ENCODE measurements around the gene C17orf114.

C17orf114 gene

DNA sequence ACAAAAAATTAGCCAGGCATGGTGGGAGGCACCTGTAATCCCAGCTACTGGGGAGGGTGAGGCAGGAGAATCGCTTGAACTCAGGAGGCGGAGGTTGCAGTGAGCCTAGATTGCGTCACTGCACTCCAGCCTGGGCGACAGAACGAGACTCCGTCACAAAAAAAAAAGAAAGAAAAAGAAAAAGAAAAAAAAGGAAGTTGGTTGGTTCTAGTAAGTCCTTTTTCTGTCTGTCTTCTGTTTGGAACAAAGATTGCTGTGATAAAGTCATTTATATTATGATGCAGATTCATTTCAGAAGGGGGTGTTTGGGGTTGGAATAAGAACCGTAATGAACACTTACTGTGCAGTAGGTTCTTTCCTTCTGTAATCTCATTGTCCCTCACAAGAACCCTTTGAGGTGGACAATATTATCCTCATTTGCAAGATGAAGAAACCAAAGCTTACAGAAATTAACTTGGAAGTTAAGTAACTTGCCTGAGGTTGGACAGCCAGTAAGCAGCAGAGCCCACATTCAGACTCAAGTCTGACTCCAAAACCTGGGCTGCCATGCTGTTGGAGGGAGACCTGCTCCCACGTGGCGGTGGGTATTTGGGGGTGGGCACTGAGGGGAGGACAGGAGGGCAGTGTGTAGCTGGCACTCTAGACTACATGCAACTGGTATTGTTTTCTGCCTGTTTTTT is 41.3 kb upstream of the C17orf114 start:
- H3K4me3 ChIP-seq (ENCODE audit: low read depth, low read length), result no peak overlapping the region
- no peak for DNase-seq (ENCODE audit: low read depth)
- TF ChIP-seq, protein P1, sequence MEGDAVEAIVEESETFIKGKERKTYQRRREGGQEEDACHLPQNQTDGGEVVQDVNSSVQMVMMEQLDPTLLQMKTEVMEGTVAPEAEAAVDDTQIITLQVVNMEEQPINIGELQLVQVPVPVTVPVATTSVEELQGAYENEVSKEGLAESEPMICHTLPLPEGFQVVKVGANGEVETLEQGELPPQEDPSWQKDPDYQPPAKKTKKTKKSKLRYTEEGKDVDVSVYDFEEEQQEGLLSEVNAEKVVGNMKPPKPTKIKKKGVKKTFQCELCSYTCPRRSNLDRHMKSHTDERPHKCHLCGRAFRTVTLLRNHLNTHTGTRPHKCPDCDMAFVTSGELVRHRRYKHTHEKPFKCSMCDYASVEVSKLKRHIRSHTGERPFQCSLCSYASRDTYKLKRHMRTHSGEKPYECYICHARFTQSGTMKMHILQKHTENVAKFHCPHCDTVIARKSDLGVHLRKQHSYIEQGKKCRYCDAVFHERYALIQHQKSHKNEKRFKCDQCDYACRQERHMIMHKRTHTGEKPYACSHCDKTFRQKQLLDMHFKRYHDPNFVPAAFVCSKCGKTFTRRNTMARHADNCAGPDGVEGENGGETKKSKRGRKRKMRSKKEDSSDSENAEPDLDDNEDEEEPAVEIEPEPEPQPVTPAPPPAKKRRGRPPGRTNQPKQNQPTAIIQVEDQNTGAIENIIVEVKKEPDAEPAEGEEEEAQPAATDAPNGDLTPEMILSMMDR (IDR thresholded peaks at IDR 0.05; ENCODE audit: low read depth, low read length, missing control alignments), result no peak

DNA sequence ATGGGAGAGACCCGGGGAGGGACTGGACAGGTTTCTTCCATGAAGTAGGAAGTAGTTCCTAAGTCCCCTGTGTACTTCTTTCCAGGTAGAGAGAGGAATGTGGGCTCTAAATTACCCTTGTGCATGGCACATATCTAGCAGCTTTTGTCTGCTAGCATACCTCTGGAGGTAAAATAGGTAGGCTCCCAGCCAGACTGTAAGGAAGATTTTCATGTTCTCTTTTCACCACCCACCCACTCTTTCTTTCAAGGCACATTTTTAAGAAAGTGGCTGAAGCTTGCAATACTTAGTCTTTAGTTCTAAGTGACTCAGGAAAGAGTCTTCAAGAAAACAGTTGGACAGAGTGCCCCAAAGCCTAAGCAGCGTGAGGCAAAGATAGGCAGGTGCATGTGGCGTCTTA is 40.2 kb upstream of the C17orf114 start:
- TF ChIP-seq, protein P1 (IDR thresholded peaks at IDR 0.05; ENCODE audit: low read depth, low read length, missing control alignments), result no peak
- no peak for DNase-seq (ENCODE audit: low read depth)
- no peak overlapping the region for H3K4me3 ChIP-seq (ENCODE audit: low read depth, low read length)

DNA sequence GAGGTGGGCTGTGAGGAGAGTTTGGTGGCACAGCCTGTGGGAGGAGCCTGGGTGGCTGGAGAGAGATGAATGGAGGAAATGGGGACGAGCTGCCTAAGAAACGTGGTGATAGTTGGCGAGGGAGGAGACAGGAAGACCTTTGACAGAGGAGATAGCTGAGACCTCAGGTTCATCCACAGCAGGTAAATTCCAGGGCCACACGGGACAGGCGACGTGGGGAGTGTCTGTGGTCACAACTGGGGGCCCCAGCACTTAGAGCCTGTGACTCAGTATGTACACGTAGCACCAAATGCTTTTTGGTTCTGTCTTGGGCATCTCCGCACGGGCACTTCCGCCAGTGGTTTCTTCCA is 38.7 kb upstream of the C17orf114 start:
- H3K4me3 ChIP-seq (ENCODE audit: low read depth, low read length), result no peak overlapping the region
- DNase-seq (ENCODE audit: low read depth), result no peak
- TF ChIP-seq, protein P1 (IDR thresholded peaks at IDR 0.05; ENCODE audit: low read depth, low read length, missing control alignments), result no peak

DNA sequence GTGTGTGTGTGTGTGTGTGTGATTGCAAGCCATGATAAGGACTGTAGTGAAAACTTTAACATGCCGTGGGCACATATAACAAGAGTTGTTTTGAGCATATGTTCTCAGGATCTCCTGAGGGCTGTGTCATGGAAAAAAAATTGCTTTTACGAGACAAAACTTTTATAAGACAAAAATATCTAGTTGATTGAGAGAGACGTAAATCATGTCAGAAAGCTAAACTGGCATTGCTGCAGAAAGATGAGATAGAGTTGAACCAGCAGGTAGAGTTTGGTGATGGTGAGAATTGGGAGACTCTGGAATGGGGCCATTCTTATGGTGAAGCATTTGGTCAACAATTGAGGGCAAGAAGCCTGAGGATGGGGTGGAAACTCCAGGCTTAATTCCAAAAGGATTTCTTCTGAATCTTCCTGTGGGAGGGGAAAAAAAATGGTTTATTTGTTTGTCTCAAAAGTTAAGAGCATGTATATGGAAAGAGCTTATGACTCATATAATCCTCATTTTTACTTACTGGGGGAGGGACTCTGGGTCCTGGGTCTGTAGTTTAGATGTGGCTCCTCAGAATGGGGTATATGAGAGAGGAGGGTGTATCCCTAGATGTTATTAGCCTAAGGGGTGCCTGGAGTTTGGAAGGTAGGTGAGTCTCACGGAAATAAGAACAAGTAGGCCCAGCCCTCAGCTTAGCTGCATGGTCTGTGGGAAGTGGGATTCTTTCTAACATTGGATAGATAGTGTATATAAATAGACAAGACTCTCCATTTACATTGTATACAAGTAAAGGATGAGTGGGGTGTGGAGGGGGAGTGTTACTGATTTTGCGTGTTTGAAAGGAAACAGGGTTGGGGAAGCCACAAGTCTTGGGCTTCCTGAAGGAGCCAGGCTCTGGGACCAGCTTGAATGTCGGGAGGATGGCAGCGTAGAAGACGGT is 38.1 kb upstream of the C17orf114 start:
- TF ChIP-seq, protein P1 (IDR thresholded peaks at IDR 0.05; ENCODE audit: low read depth, low read length, missing control alignments), result no peak

DNA sequence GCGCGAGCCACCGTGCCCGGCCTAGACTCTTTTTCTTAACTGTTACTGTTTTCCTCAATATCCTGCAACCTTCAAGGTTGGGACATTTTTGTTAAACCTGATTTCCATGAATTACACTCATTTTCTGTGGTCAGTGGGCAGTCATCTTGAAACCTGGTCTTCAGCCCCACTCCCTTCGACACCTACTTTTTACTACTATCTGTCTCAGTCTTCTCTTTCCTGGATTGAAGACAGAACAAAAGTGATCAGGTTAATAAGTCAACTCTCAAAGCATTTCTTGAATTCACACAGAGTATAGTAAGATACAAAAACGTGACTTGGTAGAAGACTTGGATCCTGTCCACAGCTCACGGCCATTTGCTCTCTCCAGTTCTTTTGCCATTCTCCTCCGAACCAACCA is 37.1 kb upstream of the C17orf114 start:
- DNase-seq (ENCODE audit: low read depth), result no peak
- TF ChIP-seq, protein P1 (IDR thresholded peaks at IDR 0.05; ENCODE audit: low read depth, low read length, missing control alignments), result no peak
- no peak overlapping the region for H3K4me3 ChIP-seq (ENCODE audit: low read depth, low read length)

More for the DNA sequence above, 38.1 kb upstream of the C17orf114 start:
- DNase-seq (ENCODE audit: low read depth), result no peak
- no peak overlapping the region for H3K4me3 ChIP-seq (ENCODE audit: low read depth, low read length)

DNA sequence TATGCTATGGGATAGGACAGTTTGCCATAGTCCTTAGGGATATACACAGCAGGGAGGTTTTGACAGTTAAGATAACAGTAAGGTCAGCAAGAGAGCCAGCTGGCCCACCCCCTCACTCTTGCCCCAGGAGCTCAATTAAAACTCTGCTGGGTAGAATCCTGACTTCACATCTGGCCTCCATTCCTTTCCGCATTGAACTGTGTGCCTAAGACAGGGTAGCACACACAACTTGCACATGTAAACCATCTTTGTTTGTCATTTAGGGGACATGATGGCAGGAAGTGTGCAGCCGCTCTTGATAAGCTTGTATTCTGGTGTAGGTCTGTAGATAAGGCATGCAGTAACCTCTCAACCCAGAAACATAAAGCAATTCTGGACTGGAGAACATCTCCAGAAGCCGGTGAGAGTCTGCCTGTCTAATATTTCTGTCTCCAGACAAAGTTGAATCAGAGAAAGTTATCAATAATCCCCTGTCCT is 36.2 kb upstream of the C17orf114 start:
- no peak for DNase-seq (ENCODE audit: low read depth)
- TF ChIP-seq, protein P1 (IDR thresholded peaks at IDR 0.05; ENCODE audit: low read depth, low read length, missing control alignments), result no peak
- H3K4me3 ChIP-seq (ENCODE audit: low read depth, low read length), result no peak overlapping the region
